ENCODE data around the gene NCBP2L.

The NCBP2L gene

GRCh38 chrX:107777536-107777832, at the start of gene NCBP2L:
Gene NCBP2L (plus strand): TSS chrX:107777733. CDS start chrX:107794221, 16,488 bp downstream.
- DNase-seq (ENCODE audit: low spot score) (no peak), ATAC-seq (ENCODE audit: low read depth) (no peak)
- Histone ChIP-seq H3K27me3 (ENCODE audit: insufficient read depth, poor library complexity, severe bottlenecking) (no peaks in the 10 kb centered on the region), H3K36me3 (ENCODE audit: low read depth) (no peaks in the 10 kb centered on the region), H3K4me3 (ENCODE audit: severe bottlenecking) (peak within 1 kb of the TSS; percentile 31), H3K27ac (ENCODE audit: poor library complexity, severe bottlenecking) (peak within 1 kb of the TSS; percentile 21), H3K4me1 (ENCODE audit: insufficient read depth, poor library complexity, severe bottlenecking) (peaks cover 6% of the 10 kb centered on the region), H3K9me3 (ENCODE audit: severe bottlenecking) (no peaks in the 10 kb centered on the region)
- TF ChIP-seq, protein P1, sequence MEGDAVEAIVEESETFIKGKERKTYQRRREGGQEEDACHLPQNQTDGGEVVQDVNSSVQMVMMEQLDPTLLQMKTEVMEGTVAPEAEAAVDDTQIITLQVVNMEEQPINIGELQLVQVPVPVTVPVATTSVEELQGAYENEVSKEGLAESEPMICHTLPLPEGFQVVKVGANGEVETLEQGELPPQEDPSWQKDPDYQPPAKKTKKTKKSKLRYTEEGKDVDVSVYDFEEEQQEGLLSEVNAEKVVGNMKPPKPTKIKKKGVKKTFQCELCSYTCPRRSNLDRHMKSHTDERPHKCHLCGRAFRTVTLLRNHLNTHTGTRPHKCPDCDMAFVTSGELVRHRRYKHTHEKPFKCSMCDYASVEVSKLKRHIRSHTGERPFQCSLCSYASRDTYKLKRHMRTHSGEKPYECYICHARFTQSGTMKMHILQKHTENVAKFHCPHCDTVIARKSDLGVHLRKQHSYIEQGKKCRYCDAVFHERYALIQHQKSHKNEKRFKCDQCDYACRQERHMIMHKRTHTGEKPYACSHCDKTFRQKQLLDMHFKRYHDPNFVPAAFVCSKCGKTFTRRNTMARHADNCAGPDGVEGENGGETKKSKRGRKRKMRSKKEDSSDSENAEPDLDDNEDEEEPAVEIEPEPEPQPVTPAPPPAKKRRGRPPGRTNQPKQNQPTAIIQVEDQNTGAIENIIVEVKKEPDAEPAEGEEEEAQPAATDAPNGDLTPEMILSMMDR (IDR thresholded peaks at IDR 0.05; ENCODE audit: poor library complexity, severe bottlenecking), result peak; percentile 31

GRCh38 chrX:107728371-107729099, 49.0 kb upstream of the NCBP2L start:
- H3K27me3 ChIP-seq (ENCODE audit: insufficient read depth, poor library complexity, severe bottlenecking), result no peaks in the 10 kb centered on the region
- no peak overlapping the region for H3K4me3 ChIP-seq (ENCODE audit: severe bottlenecking)
- TF ChIP-seq, protein P1 (IDR thresholded peaks at IDR 0.05; ENCODE audit: poor library complexity, severe bottlenecking), result no peak
- DNase-seq (ENCODE audit: low spot score) (no peak), ATAC-seq (ENCODE audit: low read depth) (no peak)
- no peak overlapping the region for H3K27ac ChIP-seq (ENCODE audit: poor library complexity, severe bottlenecking)
- peaks cover 47% of the 10 kb centered on the region for H3K4me1 ChIP-seq (ENCODE audit: insufficient read depth, poor library complexity, severe bottlenecking)
- H3K9me3 ChIP-seq (ENCODE audit: severe bottlenecking), result no peaks in the 10 kb centered on the region
- no peaks in the 10 kb centered on the region for H3K36me3 ChIP-seq (ENCODE audit: low read depth)

GRCh38 chrX:107729558-107730297, 47.8 kb upstream of the NCBP2L start:
- no peak overlapping the region for H3K4me3 ChIP-seq (ENCODE audit: severe bottlenecking)
- H3K4me1 ChIP-seq (ENCODE audit: insufficient read depth, poor library complexity, severe bottlenecking), result peaks cover 47% of the 10 kb centered on the region
- no peaks in the 10 kb centered on the region for H3K27me3 ChIP-seq (ENCODE audit: insufficient read depth, poor library complexity, severe bottlenecking)
- DNase-seq (ENCODE audit: low spot score), result no peak
- no peaks in the 10 kb centered on the region for H3K36me3 ChIP-seq (ENCODE audit: low read depth)
- no peaks in the 10 kb centered on the region for H3K9me3 ChIP-seq (ENCODE audit: severe bottlenecking)
- no peak; the same call in 2 of the 3 replicates for ATAC-seq (ENCODE audit: low read depth)
- no peak overlapping the region for H3K27ac ChIP-seq (ENCODE audit: poor library complexity, severe bottlenecking)
- TF ChIP-seq, protein P1 (IDR thresholded peaks at IDR 0.05; ENCODE audit: poor library complexity, severe bottlenecking), result no peak

GRCh38 chrX:107730298-107730655, 47.3 kb upstream of the NCBP2L start:
- peaks cover 45% of the 10 kb centered on the region for H3K4me1 ChIP-seq (ENCODE audit: insufficient read depth, poor library complexity, severe bottlenecking)
- H3K36me3 ChIP-seq (ENCODE audit: low read depth), result no peaks in the 10 kb centered on the region
- ATAC-seq (ENCODE audit: low read depth) (no peak), DNase-seq (ENCODE audit: low spot score) (no peak)
- TF ChIP-seq, protein P1 (IDR thresholded peaks at IDR 0.05; ENCODE audit: poor library complexity, severe bottlenecking), result no peak
- H3K27me3 ChIP-seq (ENCODE audit: insufficient read depth, poor library complexity, severe bottlenecking), result no peaks in the 10 kb centered on the region
- no peaks in the 10 kb centered on the region for H3K9me3 ChIP-seq (ENCODE audit: severe bottlenecking)
- no peak overlapping the region for H3K4me3 ChIP-seq (ENCODE audit: severe bottlenecking)
- H3K27ac ChIP-seq (ENCODE audit: poor library complexity, severe bottlenecking), result peak overlapping the region; percentile 42
